ENCODE results near the gene RNF213. TPM values are rescaled to one million over a fixed set of nuclear protein-coding genes. Genes with fewer than 3 reads are reported as not detected.

Gene RNF213
- total RNA-seq, 1 experiment from 2014 or later: 44.5 TPM

DNA sequence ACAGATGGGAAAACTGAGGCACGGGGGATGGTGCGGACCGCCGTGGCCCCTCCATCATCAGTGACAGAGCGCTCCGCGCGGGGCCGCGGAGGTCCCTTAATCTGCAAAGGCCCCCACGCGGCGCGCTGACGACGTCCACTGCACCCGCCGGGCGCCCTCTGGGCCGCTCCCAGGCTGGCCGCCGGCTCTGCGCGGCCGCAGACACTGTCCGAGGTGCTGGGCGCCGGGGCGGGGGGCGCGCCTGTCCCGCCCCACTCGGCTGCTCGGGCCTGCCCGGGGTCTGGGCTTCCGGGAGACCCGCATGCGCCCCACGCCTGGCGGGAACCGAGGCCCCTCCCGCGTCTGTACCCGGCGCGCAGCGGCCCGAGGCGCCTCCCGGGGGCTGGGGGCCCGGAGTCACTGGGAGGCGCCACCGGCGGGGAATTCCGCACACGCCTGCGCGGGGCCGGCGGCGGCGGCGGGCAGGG lies 550 bp upstream of the RNF213 start:
- no peaks in the 10 kb centered on the region for H3K9me2 ChIP-seq (ENCODE audit: insufficient read depth)
- ChIA-PET CTCF (no interaction called here), RAD21 (ENCODE audit: low non-redundant PET in 1 of 2, low total read pairs in 2 of 2, uncharacterized antibody in 2 of 2, unreplicated experiment in 2 of 2) (no interaction called here), POLR2A (no interaction called here)
- H3K4me1 ChIP-seq (ENCODE audit: control insufficient read depth in 1 of 2, insufficient read depth in 2 of 2, low read length in 2 of 2): peaks cover 35 to 59% of the 10 kb centered on the region in 2 experiments
- intact Hi-C loops (cut with micrococcal nuclease): no loop called here
- no peaks in the 10 kb centered on the region for H3K9me3 ChIP-seq (ENCODE audit: control insufficient read depth in 1 of 2, insufficient read depth in 1 of 2, low read depth in 1 of 2, low read length in 2 of 2)
- ATAC-seq: peak; percentile 81
- peak overlapping the region; percentile 67 for H3K9ac ChIP-seq (ENCODE audit: low read length)
- no peaks in the 10 kb centered on the region for H3K79me2 ChIP-seq (ENCODE audit: insufficient read depth, low read length)
- H3K4me2 ChIP-seq (ENCODE audit: low read length): peak overlapping the region; percentile 86
- no peaks in the 10 kb centered on the region for H4K20me1 ChIP-seq (ENCODE audit: insufficient read depth)
- peak overlapping the region; percentile 84 for H3K27ac ChIP-seq (ENCODE audit: low read depth, low read length)
- H3K36me3 ChIP-seq (ENCODE audit: control insufficient read depth in 1 of 2, insufficient read depth in 2 of 2, low read length in 2 of 2): no peaks in the 10 kb centered on the region
- no peak for DNase-seq (ENCODE audit: low read depth, low spot score)
- H3K27me3 ChIP-seq (ENCODE audit: insufficient read depth, low read length): no peaks in the 10 kb centered on the region
- H2AFZ ChIP-seq (ENCODE audit: low read depth, low read length, poor library complexity, severe bottlenecking): no peak overlapping the region
- peak overlapping the region; percentile 41 to 57 for H3K4me3 ChIP-seq (replicated peaks in 1 of 2; ENCODE audit: low read depth in 1 of 2, low read length in 2 of 2)
- BruUV-seq (replicated peaks): no TSS peak
- TF ChIP-seq YY1 (IDR thresholded peaks at IDR 0.05; ENCODE audit: extremely low read depth, insufficient replicate concordance, low read depth, low read length) (no peak), ZNF274 (IDR thresholded peaks at IDR 0.05; ENCODE audit: low read depth, low read length) (no peak), CEBPB (IDR thresholded peaks at IDR 0.05; ENCODE audit: low read depth) (no peak), JUND (IDR thresholded peaks at IDR 0.05) (no peak), POLR2AphosphoS5 (IDR thresholded peaks at IDR 0.05; ENCODE audit: low read depth, low read length) (peak; percentile 54; the same call in 1 of the 2 replicates), TCF7L2 (IDR thresholded peaks at IDR 0.05; ENCODE audit: borderline replicate concordance, extremely low read depth, insufficient read depth, insufficient read length) (peak; percentile 23), SRF (IDR thresholded peaks at IDR 0.05; ENCODE audit: low read depth) (no peak), CBX3 (IDR thresholded peaks at IDR 0.05; ENCODE audit: low read depth) (no peak), REST (IDR thresholded peaks at IDR 0.05; ENCODE audit: low read depth) (no peak; the same call in 1 of the 2 replicates), FOSL1 (IDR thresholded peaks at IDR 0.05; ENCODE audit: low read depth) (no peak), SIN3A (IDR thresholded peaks at IDR 0.05; ENCODE audit: low read depth) (peak; percentile 50; the same call in 1 of the 2 replicates), SP1 (IDR thresholded peaks at IDR 0.05; ENCODE audit: low read depth) (no peak), EZH2 (IDR thresholded peaks at IDR 0.05) (no peak), ZFX (IDR thresholded peaks at IDR 0.05) (peak; percentile 30; the same call in 1 of the 2 replicates), ELF1 (IDR thresholded peaks at IDR 0.05; ENCODE audit: borderline replicate concordance, low read depth) (no peak), EZH2phosphoT487 (IDR thresholded peaks at IDR 0.05; ENCODE audit: borderline replicate concordance) (no peak), RAD21 (IDR thresholded peaks at IDR 0.05; ENCODE audit: low read depth) (no peak)
- TF ChIP-seq, protein P1, sequence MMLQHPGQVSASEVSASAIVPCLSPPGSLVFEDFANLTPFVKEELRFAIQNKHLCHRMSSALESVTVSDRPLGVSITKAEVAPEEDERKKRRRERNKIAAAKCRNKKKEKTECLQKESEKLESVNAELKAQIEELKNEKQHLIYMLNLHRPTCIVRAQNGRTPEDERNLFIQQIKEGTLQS (IDR thresholded peaks at IDR 0.05): no peak
- TF ChIP-seq, protein P2, sequence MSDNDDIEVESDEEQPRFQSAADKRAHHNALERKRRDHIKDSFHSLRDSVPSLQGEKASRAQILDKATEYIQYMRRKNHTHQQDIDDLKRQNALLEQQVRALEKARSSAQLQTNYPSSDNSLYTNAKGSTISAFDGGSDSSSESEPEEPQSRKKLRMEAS (IDR thresholded peaks at IDR 0.05): peak; percentile 64
- TF ChIP-seq, protein P3, sequence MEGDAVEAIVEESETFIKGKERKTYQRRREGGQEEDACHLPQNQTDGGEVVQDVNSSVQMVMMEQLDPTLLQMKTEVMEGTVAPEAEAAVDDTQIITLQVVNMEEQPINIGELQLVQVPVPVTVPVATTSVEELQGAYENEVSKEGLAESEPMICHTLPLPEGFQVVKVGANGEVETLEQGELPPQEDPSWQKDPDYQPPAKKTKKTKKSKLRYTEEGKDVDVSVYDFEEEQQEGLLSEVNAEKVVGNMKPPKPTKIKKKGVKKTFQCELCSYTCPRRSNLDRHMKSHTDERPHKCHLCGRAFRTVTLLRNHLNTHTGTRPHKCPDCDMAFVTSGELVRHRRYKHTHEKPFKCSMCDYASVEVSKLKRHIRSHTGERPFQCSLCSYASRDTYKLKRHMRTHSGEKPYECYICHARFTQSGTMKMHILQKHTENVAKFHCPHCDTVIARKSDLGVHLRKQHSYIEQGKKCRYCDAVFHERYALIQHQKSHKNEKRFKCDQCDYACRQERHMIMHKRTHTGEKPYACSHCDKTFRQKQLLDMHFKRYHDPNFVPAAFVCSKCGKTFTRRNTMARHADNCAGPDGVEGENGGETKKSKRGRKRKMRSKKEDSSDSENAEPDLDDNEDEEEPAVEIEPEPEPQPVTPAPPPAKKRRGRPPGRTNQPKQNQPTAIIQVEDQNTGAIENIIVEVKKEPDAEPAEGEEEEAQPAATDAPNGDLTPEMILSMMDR (IDR thresholded peaks at IDR 0.05 in 2 of 3, conservative IDR thresholded peaks at IDR 0.05 in 1 of 3; ENCODE audit: borderline replicate concordance in 1 of 3, insufficient read depth in 1 of 3, low read depth in 2 of 3, low read length in 2 of 3): no peak
- TF ChIP-seq, protein P4, sequence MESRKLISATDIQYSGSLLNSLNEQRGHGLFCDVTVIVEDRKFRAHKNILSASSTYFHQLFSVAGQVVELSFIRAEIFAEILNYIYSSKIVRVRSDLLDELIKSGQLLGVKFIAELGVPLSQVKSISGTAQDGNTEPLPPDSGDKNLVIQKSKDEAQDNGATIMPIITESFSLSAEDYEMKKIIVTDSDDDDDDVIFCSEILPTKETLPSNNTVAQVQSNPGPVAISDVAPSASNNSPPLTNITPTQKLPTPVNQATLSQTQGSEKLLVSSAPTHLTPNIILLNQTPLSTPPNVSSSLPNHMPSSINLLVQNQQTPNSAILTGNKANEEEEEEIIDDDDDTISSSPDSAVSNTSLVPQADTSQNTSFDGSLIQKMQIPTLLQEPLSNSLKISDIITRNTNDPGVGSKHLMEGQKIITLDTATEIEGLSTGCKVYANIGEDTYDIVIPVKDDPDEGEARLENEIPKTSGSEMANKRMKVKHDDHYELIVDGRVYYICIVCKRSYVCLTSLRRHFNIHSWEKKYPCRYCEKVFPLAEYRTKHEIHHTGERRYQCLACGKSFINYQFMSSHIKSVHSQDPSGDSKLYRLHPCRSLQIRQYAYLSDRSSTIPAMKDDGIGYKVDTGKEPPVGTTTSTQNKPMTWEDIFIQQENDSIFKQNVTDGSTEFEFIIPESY (IDR thresholded peaks at IDR 0.05; ENCODE audit: extremely low read depth, insufficient replicate concordance, low read length): no peak
